ENCODE results near the gene ATP13A4. TPM values are rescaled to one million over a fixed set of nuclear protein-coding genes. Genes with fewer than 3 reads are reported as not detected.

ATP13A4 gene
- polyA plus RNA-seq, 3 donors: 0.08 to 0.21 (median 0.19) TPM

- Mint-ChIP-seq H3K27me3 (ENCODE audit: low read depth in 3 of 3) (peaks cover 0 to 3% (median 0%) of the 10 kb centered on the region in 3 donors), H3K27ac (no peak overlapping the region), H3K4me1 (no peaks in the 10 kb centered on the region), H3K4me3 (no peak overlapping the region), H3K9me3 (peaks cover 0 to 7% (median 4%) of the 10 kb centered on the region in 7 donors), H3K36me3 (no peaks in the 10 kb centered on the region)
- intact Hi-C loops (cut with micrococcal nuclease): no loop called here
- H3K79me2 ChIP-seq (ENCODE audit: insufficient read depth, low read length): no peaks in the 10 kb centered on the region
- H3K9ac ChIP-seq (ENCODE audit: insufficient read depth, low read length, poor library complexity, severe bottlenecking): no peak overlapping the region
- no peaks in the 10 kb centered on the region for H4K20me1 ChIP-seq (ENCODE audit: insufficient read depth, low read length)
- no peaks in the 10 kb centered on the region for H3K27me3 ChIP-seq (ENCODE audit: control insufficient read depth in 2 of 2, insufficient read depth in 2 of 2, low read length in 2 of 2)
- H3K9me3 ChIP-seq (replicated peaks in 1 of 2; ENCODE audit: control insufficient read depth in 1 of 2, insufficient read depth in 1 of 2, low read length in 2 of 2): no peaks in the 10 kb centered on the region
- no peak overlapping the region for H2AFZ ChIP-seq (ENCODE audit: insufficient read depth, low read depth, low read length, poor library complexity, severe bottlenecking)
- WGBS (ENCODE audit: insufficient coverage): 100% methylated on average over 1 of the region's 4 CpGs
- TF ChIP-seq CTCF (IDR thresholded peaks at IDR 0.05): no peak
- no peak overlapping the region for H3K4me3 ChIP-seq (replicated peaks in 1 of 3; ENCODE audit: low read depth in 2 of 3, low read length in 3 of 3)
- H3K4me2 ChIP-seq (replicated peaks; ENCODE audit: extremely low read depth, low read length, poor library complexity, severe bottlenecking): no peak overlapping the region
- H3K27ac ChIP-seq (ENCODE audit: low read depth in 1 of 2, low read length in 2 of 2): no peak overlapping the region
- no peaks in the 10 kb centered on the region for H3K4me1 ChIP-seq (ENCODE audit: control insufficient read depth in 1 of 2, insufficient read depth in 2 of 2, low read length in 2 of 2)
- no peaks in the 10 kb centered on the region for H3K36me3 ChIP-seq (replicated peaks in 1 of 2; ENCODE audit: control insufficient read depth in 1 of 2, insufficient read depth in 2 of 2, low read length in 2 of 2)
- no peak for DNase-seq
These were observed 32.2 kb downstream of the ATP13A4 start for GRCh38 chr3:193522473-193522872.

GRCh38 chr3:193520738-193521137 is 34.0 kb downstream of the ATP13A4 start:
- intact Hi-C loops (cut with micrococcal nuclease): no loop called here
- Mint-ChIP-seq H3K4me1 (no peaks in the 10 kb centered on the region), H3K27me3 (ENCODE audit: low read depth in 3 of 3) (peaks cover 0 to 3% (median 0%) of the 10 kb centered on the region in 3 donors), H3K36me3 (no peaks in the 10 kb centered on the region), H3K27ac (no peak overlapping the region), H3K4me3 (no peak overlapping the region), H3K9me3 (peaks cover 0 to 5% (median 2%) of the 10 kb centered on the region in 7 donors)
- Histone ChIP-seq H3K4me1 (ENCODE audit: control insufficient read depth in 1 of 2, insufficient read depth in 2 of 2, low read length in 2 of 2) (no peaks in the 10 kb centered on the region), H4K20me1 (ENCODE audit: insufficient read depth, low read length) (no peaks in the 10 kb centered on the region), H3K4me3 (replicated peaks in 1 of 3; ENCODE audit: low read depth in 2 of 3, low read length in 3 of 3) (no peak overlapping the region), H3K27me3 (ENCODE audit: control insufficient read depth in 2 of 2, insufficient read depth in 2 of 2, low read length in 2 of 2) (no peaks in the 10 kb centered on the region), H3K36me3 (replicated peaks in 1 of 2; ENCODE audit: control insufficient read depth in 1 of 2, insufficient read depth in 2 of 2, low read length in 2 of 2) (no peaks in the 10 kb centered on the region), H3K27ac (ENCODE audit: low read depth in 1 of 2, low read length in 2 of 2) (no peak overlapping the region), H3K9ac (ENCODE audit: insufficient read depth, low read length, poor library complexity, severe bottlenecking) (no peak overlapping the region), H2AFZ (ENCODE audit: insufficient read depth, low read depth, low read length, poor library complexity, severe bottlenecking) (no peak overlapping the region), H3K79me2 (ENCODE audit: insufficient read depth, low read length) (no peaks in the 10 kb centered on the region), H3K4me2 (replicated peaks; ENCODE audit: extremely low read depth, low read length, poor library complexity, severe bottlenecking) (no peak overlapping the region), H3K9me3 (replicated peaks in 1 of 2; ENCODE audit: control insufficient read depth in 1 of 2, insufficient read depth in 1 of 2, low read length in 2 of 2) (no peaks in the 10 kb centered on the region)
- no peak for TF ChIP-seq CTCF (IDR thresholded peaks at IDR 0.05)
- DNase-seq: no peak
- WGBS (ENCODE audit: insufficient coverage): no CpG with 5 or more reads among the region's 3 CpGs

Data from CD14-positive monocyte (primary cell).